Left hindlimb (tissue), 1 donor: ENCODE data around the gene BAZ2B.

Experiments
- DNase-seq: peaks from one replicate; pipeline ENCODE4 v3.0.0-alpha.2; 2018

BAZ2B gene

DNA sequence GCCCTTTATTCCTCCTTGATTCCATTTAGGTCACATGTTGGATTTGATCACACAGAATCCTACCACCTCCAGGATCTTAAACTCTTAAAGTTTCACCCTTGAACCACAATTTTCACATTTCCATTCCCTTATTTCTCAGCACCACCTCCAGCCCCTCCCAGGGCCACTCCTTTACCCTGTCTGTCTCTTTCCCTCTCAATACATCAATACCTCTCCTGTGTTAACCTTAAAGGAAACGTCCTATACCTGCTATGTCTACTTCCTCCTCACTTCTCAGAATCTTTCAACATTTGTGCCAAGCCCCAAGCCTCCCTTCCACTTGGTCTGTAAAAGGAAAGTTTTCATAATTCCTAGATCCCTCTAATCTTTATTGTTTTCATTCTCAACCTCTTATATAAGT is 158.8 kb downstream of the BAZ2B start:
- DNase-seq = no peak

DNA sequence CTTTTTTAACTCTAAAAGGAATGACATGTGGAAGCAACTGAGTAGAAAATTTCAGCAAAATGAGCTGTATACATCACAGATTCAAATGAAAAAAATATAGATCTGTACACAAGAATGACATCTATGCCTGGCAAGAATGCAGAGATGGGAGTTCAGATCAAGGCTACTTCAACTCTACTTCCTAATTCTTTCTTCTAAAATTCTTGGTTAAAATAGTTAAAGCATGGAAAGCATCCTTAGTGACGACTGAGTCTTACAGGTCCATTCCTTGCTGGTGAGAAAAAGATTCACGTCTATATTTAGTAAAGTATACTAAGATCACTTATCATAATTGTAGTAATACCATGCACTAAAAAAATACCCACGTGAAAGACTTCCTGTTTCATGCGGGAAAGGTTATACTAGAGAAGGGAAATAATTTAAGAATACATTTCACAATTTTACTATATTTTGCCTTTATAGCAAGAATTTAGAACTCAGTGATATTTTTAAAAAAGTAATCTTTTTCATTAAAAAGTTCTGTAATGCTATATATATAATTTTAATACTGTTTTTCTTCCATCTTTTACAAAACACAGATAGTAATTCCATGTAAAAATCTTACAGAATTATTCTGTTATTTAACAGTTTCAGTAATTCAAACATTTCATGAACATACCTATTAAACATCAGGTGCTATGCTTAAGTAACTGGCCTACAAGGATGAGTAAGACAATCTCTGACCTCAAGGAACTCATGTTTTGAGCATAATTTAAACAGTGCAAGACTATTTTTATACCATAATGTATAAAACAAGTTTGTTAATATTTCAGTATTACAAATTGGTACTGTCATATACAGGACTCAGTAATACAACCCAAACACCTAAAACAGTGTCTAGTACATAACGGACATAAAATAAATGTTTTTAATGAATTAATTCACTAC is 159.6 kb downstream of the BAZ2B start:
- no peak for DNase-seq

- DNase-seq = no peak
These were observed 160.9 kb downstream of the BAZ2B start for GRCh38 chr2:159455330-159455918.

DNA sequence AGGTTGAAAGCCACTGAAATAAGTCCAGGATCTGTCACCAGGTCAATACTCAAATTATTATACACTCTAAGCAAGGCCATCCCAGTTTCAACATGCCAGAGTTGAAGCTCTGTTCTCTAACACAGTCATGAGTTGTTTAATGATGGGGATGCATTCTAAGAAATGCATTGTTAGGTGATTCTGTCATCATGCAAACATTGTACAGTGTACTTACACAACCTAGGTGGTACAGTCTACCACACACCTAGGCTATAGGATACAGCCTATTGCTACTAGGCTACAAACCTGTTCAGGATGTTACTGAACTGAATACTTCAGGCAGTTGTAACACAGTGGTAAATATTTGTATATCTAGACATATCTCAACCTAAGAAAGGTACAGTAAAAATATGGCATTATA is 162.2 kb downstream of the BAZ2B start:
- DNase-seq = no peak

DNA sequence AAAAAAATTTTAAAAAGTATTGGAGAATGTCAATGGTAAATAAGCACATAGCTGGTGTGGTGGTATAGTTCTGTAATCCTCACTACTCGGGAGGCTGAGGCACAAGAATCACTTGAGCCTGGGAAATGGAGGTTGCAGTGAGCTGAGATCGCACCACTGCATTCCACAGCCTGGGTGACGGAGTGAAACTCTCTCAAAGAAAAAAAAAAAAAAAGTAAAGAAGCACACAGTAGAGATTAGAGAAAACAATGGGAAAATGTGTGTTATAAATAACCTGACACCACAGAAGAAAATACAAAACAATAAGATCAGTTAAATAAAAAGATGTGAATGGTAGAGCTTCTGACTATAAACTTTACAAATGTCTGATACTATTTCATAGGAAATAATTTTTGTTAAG is 166.2 kb downstream of the BAZ2B start:
- no peak for DNase-seq

DNA sequence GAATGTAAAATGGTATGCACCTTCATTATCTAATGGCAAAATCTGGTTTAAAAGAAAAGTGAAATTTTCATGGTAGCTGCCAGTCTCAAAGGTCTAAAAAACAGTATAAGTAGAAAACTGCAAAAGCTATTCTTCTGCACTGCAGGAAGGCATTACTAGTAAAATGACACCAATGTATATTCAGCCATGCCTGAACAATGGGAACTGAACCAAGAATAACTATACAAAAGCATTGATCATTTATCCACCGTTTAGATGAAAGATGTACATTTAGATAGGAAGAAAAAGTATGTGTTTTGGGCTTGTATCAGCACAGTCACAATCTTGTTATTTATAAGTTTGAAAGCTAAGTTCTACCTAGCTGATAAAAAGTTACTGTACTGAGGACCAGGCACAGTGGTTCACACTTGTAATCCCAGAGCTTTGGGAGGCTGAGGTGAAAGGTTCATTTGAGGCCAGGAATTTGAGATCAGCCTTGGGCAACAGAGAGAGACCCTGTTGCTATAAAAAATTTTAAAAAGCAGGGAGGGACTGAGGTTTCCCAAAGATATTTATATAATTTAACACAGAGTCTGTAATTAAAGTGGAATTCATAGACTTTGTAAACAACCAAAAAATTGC is 166.7 kb downstream of the BAZ2B start:
- no peak for DNase-seq

- DNase-seq = no peak
These were observed 169.5 kb downstream of the BAZ2B start for GRCh38 chr2:159446817-159447216.

DNA sequence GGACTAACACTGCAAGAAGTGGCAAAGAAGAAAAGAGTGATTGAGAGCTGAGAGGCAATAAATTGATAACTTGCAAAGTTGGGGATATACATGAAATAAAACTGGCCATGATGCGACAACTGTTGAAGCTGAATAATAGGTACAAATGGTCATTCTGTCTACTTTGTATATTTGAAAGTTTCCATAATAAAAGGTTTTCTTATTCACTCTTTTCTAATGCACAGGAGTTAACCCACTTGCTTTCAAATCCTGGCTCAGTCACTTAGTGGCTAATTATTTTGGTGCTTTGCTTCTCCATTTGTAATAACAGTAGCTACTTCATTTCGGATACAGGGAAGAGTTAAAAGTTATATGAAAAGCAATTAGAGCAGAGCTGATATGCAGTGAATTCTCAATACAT is 170.1 kb downstream of the BAZ2B start:
- no peak for DNase-seq

DNA sequence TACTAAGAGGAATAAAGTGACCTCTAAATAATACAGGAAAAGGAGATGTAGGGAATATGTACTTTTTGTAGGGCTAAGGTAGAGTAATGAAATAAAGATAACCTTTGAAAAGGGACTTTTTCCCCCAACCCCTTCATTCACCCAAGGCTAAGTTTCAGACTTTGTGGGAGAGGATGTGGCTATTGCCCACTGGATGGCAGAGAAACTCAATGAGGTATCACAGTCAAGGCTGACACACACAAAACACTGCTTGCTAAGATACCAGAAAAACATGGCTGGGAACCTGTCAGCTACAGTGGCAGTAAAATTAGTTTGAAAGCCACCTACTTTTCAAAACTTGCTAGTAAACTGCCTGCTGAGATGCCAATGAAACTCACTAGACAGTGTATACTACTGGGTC is 171.0 kb downstream of the BAZ2B start:
- no peak for DNase-seq

DNA sequence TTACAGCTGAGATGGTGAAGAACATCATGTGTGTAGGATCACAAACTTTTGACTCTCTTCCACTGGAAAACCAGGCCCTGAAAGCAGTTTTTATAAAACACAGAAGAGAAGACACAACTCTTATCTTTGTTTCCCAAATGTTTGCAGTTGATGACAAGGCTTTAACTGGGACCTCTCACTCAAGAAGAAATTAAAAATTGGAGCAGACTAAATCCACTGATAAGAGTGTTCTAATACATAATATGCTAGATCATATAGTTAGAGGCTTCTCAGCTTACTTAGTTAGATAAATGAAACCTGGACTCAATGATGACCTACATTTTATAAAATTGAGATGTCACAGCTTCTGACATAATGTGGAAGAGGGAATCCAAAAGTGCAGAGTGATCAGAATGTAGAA is 171.6 kb downstream of the BAZ2B start:
- no peak for DNase-seq

DNA sequence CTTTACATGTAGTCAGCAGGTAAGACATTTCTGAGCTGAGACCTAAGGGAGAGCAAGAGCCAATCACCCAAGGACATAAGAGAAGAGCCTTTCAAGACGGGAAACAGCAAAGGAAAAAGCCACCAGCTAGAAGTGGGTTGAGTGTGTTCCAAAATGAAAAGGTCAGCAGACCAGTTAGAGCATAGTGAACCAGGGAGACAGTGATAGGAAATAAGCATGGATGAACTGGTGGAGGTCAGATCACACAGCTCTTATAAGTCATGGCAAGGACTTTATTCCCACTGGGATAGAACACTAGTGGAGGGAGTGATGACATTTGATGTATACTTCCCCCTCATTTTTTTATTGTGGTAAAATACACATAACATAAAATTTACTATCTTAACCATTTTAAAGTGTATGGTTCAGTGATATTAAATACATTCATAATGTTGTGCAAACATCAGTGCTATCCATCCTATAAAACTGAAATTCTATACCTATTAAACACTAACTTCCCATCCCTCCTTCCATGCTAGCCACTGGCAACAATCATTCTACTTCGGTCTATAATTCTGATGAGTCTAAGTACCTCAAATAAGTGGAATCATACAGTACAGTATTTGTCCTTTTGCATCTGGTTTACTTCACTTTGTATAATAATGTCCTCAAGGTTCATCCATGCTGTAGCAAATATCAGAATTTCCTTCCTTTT is 174.0 kb downstream of the BAZ2B start:
- no peak for DNase-seq

GRCh38 chr2:159441182-159441581 is 175.2 kb downstream of the BAZ2B start:
- no peak for DNase-seq

- no peak for DNase-seq
These were observed 176.9 kb downstream of the BAZ2B start for GRCh38 chr2:159439421-159439820.

- no peak for DNase-seq
These were observed 177.5 kb downstream of the BAZ2B start for GRCh38 chr2:159438720-159439353.

DNA sequence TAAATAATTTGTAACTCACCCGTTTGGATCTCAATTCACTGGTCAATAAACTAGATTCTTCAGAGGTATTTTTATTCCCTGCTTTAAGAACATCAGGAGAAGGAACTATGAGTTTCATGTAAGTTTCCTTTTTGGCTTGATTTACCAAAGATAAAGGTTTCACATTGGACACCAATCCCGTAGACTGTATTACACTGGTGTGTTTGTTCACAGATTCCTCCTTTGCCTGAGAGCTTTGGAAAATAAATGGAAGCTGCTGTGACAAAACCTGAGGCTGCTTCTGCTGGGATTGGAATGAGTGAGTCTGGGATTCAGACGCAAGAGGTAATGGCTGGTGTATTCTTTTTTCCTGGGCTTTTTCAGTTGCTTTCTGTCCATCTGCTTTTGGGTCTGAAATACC is 178.1 kb downstream of the BAZ2B start:
- no peak for DNase-seq

- DNase-seq = no peak
These were observed 183.7 kb downstream of the BAZ2B start for GRCh38 chr2:159432610-159433009.

- DNase-seq = no peak
These were observed 189.3 kb downstream of the BAZ2B start for GRCh38 chr2:159427048-159427447.

- no peak for DNase-seq
These were observed 196.9 kb downstream of the BAZ2B start for GRCh38 chr2:159419403-159419802.

- DNase-seq = no peak
These were observed 204.9 kb downstream of the BAZ2B start for GRCh38 chr2:159411460-159411859.

DNA sequence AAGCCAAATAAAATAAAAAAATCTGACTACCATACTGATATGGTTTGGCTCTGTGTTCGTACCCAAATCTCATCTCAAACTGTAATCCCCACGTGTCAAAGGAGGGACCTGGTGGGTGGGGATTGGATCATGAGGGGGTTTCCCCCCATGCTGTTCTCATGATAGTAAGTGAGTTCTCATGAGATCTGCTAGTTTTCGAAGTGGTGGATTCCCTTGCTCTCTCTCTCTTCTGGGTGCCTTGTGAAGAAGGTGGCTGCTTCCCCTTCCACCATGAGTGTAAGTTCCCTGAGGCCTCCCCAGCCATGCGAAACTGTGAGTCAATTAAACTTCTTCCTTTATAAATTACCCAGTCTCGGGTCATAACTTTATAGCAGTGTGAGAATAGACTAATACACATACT is 206.1 kb downstream of the BAZ2B start:
- DNase-seq = no peak

- DNase-seq = no peak
These were observed 207.1 kb downstream of the BAZ2B start for GRCh38 chr2:159409116-159409800.

DNA sequence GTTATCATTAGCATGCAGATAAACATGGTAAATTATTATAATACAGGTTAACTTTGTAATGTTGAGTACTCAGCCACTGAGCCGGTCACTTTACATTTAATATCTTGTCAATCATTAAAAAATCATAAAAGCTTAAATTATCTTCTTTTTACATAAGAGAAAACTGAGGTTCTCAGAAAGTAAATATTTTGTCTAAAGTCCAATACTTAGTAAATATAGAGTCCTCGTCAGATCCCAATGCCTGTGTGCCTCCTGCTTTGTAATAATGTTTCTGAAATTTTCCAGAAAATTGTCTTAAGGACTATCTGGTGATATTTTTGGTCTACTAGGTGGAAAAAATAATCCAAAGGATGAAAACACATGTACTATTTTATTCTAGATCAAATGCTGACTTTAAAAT is 213.6 kb downstream of the BAZ2B start:
- DNase-seq = no peak
